HL-60 (cell line): Measurements from ENCODE around the gene CSAG1.
"Not testable (repeated sequence)": the region's sequence is repeated elsewhere in the genome, so short reads cannot be mapped to it uniquely, and the experiment has no call there.

Experiments
- DNase-seq, 2 experiments: peaks; one replicate each; pipeline ENCODE4 v3.0.0-alpha.2; 2010 to 2020; ENCODE audit warnings: low read depth in 1 of 2, low spot score in 1 of 2
- H3K27ac ChIP-seq: fragments of 250-450 bp; sonication (Bioruptor Pico); replicated peaks from 2 replicates; pipeline ENCODE4 v1.5.1; 2020; ENCODE audit warnings: mild to moderate bottlenecking, moderate library complexity
- H3K27me3 ChIP-seq: fragments of 250-450 bp; sonication (Bioruptor Pico); 2 replicates; pipeline ENCODE4 v1.5.1; 2021; ENCODE audit warnings: mild to moderate bottlenecking, moderate library complexity; ENCODE audit not compliant: insufficient read depth, poor library complexity, severe bottlenecking
- H3K4me3 ChIP-seq: replicated peaks from 2 replicates; pipeline ENCODE4 v1.5.1; 2011; ENCODE audit warnings: mild to moderate bottlenecking, control low read depth, low read length; ENCODE audit not compliant: insufficient read depth
- CTCF ChIP-seq: IDR thresholded peaks from one replicate; pipeline ENCODE4 v1.5.1; 2011; ENCODE audit warnings: low read length, control low read depth, inconsistent platforms; ENCODE audit not compliant: insufficient read depth
- GABPA ChIP-seq: IDR thresholded peaks from 2 replicates; pipeline ENCODE4 v1.6.1; 2012; ENCODE audit warnings: low read depth
- POLR2AphosphoS5 ChIP-seq: IDR thresholded peaks from 2 replicates; pipeline ENCODE4 v1.6.1; 2012; ENCODE audit warnings: low read depth
- REST ChIP-seq: IDR thresholded peaks from 2 replicates; pipeline ENCODE4 v1.6.1; 2012; ENCODE audit warnings: low read depth; ENCODE audit not compliant: insufficient replicate concordance
- SPI1 ChIP-seq: IDR thresholded peaks from 2 replicates; pipeline ENCODE4 v1.6.1; 2012; ENCODE audit warnings: low read depth, mild to moderate bottlenecking, borderline replicate concordance

CSAG1 gene

GRCh38 chrX:152725409-152725808 is 8.1 kb downstream of the CSAG1 start:
- TF ChIP-seq SPI1 (no peak), GABPA (no peak), CTCF (no peak), POLR2AphosphoS5 (no peak), REST (no peak)
- Histone ChIP-seq H3K4me3 (no peak overlapping the region), H3K27me3 (no peaks in the 10 kb centered on the region), H3K27ac (no peak overlapping the region)
- DNase-seq, result no peak

- not testable (repeated sequence) for H3K4me3 ChIP-seq, H3K27ac ChIP-seq
Observed at GRCh38 chrX:152713815-152714787, 19.4 kb downstream of the CSAG1 start, which contains the start of gene MAGEA2B. Gene MAGEA2B (plus strand): TSS chrX:152714628. CDS start chrX:152717107, 2,479 bp downstream.

GRCh38 chrX:152713195-152713594 is 20.3 kb downstream of the CSAG1 start:
- not testable (repeated sequence) for H3K4me3 ChIP-seq, H3K27ac ChIP-seq, H3K27me3 ChIP-seq, DNase-seq

More at GRCh38 chrX:152713815-152714787, 19.4 kb downstream of the CSAG1 start, which contains the start of gene MAGEA2B:
- not testable (repeated sequence) for DNase-seq, H3K27me3 ChIP-seq

GRCh38 chrX:152709173-152709572 is 24.3 kb downstream of the CSAG1 start, which contains the start of gene CSAG2:
Gene CSAG2 (minus strand): TSS chrX:152709273. CDS start chrX:152709112, 161 bp downstream.
- not testable (repeated sequence) for H3K4me3 ChIP-seq, H3K27ac ChIP-seq, DNase-seq, H3K27me3 ChIP-seq

GRCh38 chrX:152706500-152706899 is 27.0 kb downstream of the CSAG1 start:
- not testable (repeated sequence) for H3K27me3 ChIP-seq, H3K4me3 ChIP-seq, DNase-seq, H3K27ac ChIP-seq

- not testable (repeated sequence) for H3K27ac ChIP-seq, H3K27me3 ChIP-seq, H3K4me3 ChIP-seq, DNase-seq
Observed at GRCh38 chrX:152700390-152700789, 33.1 kb downstream of the CSAG1 start.

- H3K4me3 ChIP-seq, DNase-seq, H3K27me3 ChIP-seq, H3K27ac ChIP-seq: not testable (repeated sequence)
Observed at GRCh38 chrX:152697952-152698931, 35.3 kb downstream of the CSAG1 start, which contains the start of gene MAGEA3. Gene MAGEA3 (plus strand): TSS chrX:152698794. CDS start chrX:152700833, 2,039 bp downstream.

GRCh38 chrX:152681012-152681411 is 52.5 kb downstream of the CSAG1 start:
- not testable (repeated sequence) for DNase-seq, H3K4me3 ChIP-seq, H3K27ac ChIP-seq, H3K27me3 ChIP-seq
